HCT116 (cell line): ENCODE results near the gene SUSD4. TPM values are rescaled to one million over a fixed set of nuclear protein-coding genes. Genes with fewer than 3 reads are reported as not detected.

Experiments used
- ATAC-seq: fragments of 200-7000 bp; cut with Tn5 transposase; 2 replicates; pipeline ENCODE4 v1.9.1; 2020; ENCODE audit warnings: mild to moderate bottlenecking, moderate library complexity
- BruUV-seq: library from RNA; stranded (reverse); fragments of 400-500 nt; replicated peaks from 2 replicates; lab custom pipeline; 2021; lab: Mats Ljungman, UMichigan
- CTCF ChIA-PET: fragments of 300-600 bp; sonication (Branson Sonifier 250); formaldehyde crosslinking; loops from one replicate; lab custom pipeline; 2021; ENCODE audit warnings: antibody characterized with exemption; lab: Charles Lee
- POLR2A ChIA-PET: fragments of 300-600, 350-600 bp; sonication (Branson Sonifier 250); formaldehyde crosslinking; loops from one replicate; lab custom pipeline; 2021; ENCODE audit warnings: antibody characterized with exemption; lab: Charles Lee
- RAD21 ChIA-PET, 2 experiments: fragments of 300-600 bp; sonication (Branson Sonifier 250); formaldehyde crosslinking; loops; one replicate each; lab custom pipeline; 2023; ENCODE audit warnings: low total read pairs in 2 of 2; ENCODE audit not compliant: uncharacterized antibody in 2 of 2, unreplicated experiment in 2 of 2, low non-redundant PET in 1 of 2; lab: Charles Lee
- DNase-seq: peaks from one replicate; pipeline ENCODE4 v3.0.0-alpha.2; 2010; ENCODE audit warnings: low read depth, low spot score
- H2AFZ ChIP-seq: fragments of 200-600 bp; shearing (Covaris generic), sonication (generic); 2 replicates; pipeline ENCODE4 v1.6.1; 2017; ENCODE audit warnings: low read depth, mixed run types, mixed read lengths, antibody characterized with exemption, low read length; ENCODE audit not compliant: poor library complexity, severe bottlenecking
- H3K27ac ChIP-seq: 2 replicates; pipeline ENCODE4 v1.5.1; 2012; ENCODE audit warnings: low read depth, low read length
- H3K27me3 ChIP-seq: fragments of 200-600 bp; sonication (generic); 2 replicates; pipeline ENCODE4 v1.6.1; 2016; ENCODE audit warnings: mixed run types, low read length, mixed read lengths; ENCODE audit not compliant: insufficient read depth
- H3K36me3 ChIP-seq, 2 experiments: fragments of 200-500 bp in 1 of 2; fragments of 200-600 bp in 1 of 2; sonication (Bioruptor generic) in 1 of 2; sonication (generic) in 1 of 2; 2 replicates each; pipeline versions ENCODE4 v1.5.1 to v1.6.1; 2014 to 2016; ENCODE audit warnings: low read length in 2 of 2, inconsistent platforms in 1 of 2, mixed read lengths in 1 of 2, mixed run types in 1 of 2; ENCODE audit not compliant: insufficient read depth in 2 of 2, control insufficient read depth in 1 of 2
- H3K4me1 ChIP-seq, 2 experiments: fragments of 200-600 bp in 1 of 2; sonication (generic) in 1 of 2; 2 replicates each; pipeline versions ENCODE4 v1.5.1 to v1.6.1; 2012 to 2017; ENCODE audit warnings: low read length in 2 of 2, inconsistent platforms in 1 of 2, mild to moderate bottlenecking in 1 of 2, mixed read lengths in 1 of 2, mixed run types in 1 of 2, moderate library complexity in 1 of 2; ENCODE audit not compliant: insufficient read depth in 2 of 2, control insufficient read depth in 1 of 2
- H3K4me2 ChIP-seq: fragments of 200-600 bp; sonication (generic); 2 replicates; pipeline ENCODE4 v1.6.1; 2017; ENCODE audit warnings: mixed run types, low read length, mixed read lengths
- H3K4me3 ChIP-seq, 2 experiments: fragments of 200-600 bp in 1 of 2; sonication (generic) in 1 of 2; replicated peaks in 1 of 2; 2 replicates each; pipeline ENCODE4 v1.5.1; 2011 to 2016; ENCODE audit warnings: low read length in 2 of 2, control low read depth in 1 of 2, low read depth in 1 of 2, mild to moderate bottlenecking in 1 of 2, mixed read lengths in 1 of 2, mixed run types in 1 of 2
- H3K79me2 ChIP-seq: fragments of 200-600 bp; sonication (generic); 2 replicates; pipeline ENCODE4 v1.6.1; 2017; ENCODE audit warnings: mild to moderate bottlenecking, mixed run types, low read length, moderate library complexity, mixed read lengths; ENCODE audit not compliant: insufficient read depth
- H3K9ac ChIP-seq: fragments of 200-600 bp; sonication (generic); 2 replicates; pipeline ENCODE4 v1.6.1; 2016; ENCODE audit warnings: low read length, mixed read lengths
- H3K9me2 ChIP-seq: fragments of 200-600 bp; sonication (generic), shearing (Covaris generic); 2 replicates; pipeline ENCODE4 v1.6.1; 2017; ENCODE audit warnings: mixed run types, mild to moderate bottlenecking, moderate library complexity; ENCODE audit not compliant: insufficient read depth
- H3K9me3 ChIP-seq, 2 experiments: fragments of 200-500 bp in 1 of 2; fragments of 200-600 bp in 1 of 2; sonication (Bioruptor generic) in 1 of 2; sonication (generic) in 1 of 2; 2 replicates each; pipeline ENCODE4 v1.6.1; 2014 to 2017; ENCODE audit warnings: low read length in 2 of 2, mixed read lengths in 2 of 2, inconsistent platforms in 1 of 2, low read depth in 1 of 2, mild to moderate bottlenecking in 1 of 2, mixed run types in 1 of 2, moderate library complexity in 1 of 2; ENCODE audit not compliant: control insufficient read depth in 1 of 2, insufficient read depth in 1 of 2
- H4K20me1 ChIP-seq: fragments of 200-600 bp; sonication (generic), shearing (Covaris generic); 2 replicates; pipeline ENCODE4 v1.6.1; 2017; ENCODE audit warnings: mixed run types, mild to moderate bottlenecking, moderate library complexity; ENCODE audit not compliant: insufficient read depth
- CEBPB ChIP-seq: IDR thresholded peaks from 2 replicates; pipeline ENCODE4 v1.6.1; 2012; ENCODE audit warnings: low read depth
- EGR1 ChIP-seq: IDR thresholded peaks from 2 replicates; pipeline ENCODE4 v1.6.1; 2012; ENCODE audit warnings: low read depth
- EZH2 ChIP-seq: fragments of 200-600 bp; sonication (generic); IDR thresholded peaks from 2 replicates; pipeline ENCODE4 v1.6.1; 2017; ENCODE audit warnings: antibody characterized with exemption, mixed run types
- SRF ChIP-seq: IDR thresholded peaks from 2 replicates; pipeline ENCODE4 v1.6.1; 2012; ENCODE audit warnings: low read depth
- TCF7L2 ChIP-seq: IDR thresholded peaks from 2 replicates; pipeline ENCODE4 v1.7.0; 2011; ENCODE audit warnings: borderline replicate concordance, inconsistent platforms; ENCODE audit not compliant: insufficient read depth, insufficient read length; ENCODE audit errors: extremely low read depth
- ZFX ChIP-seq: fragments of 450-650 bp; IDR thresholded peaks from 2 replicates; pipeline ENCODE4 v1.6.1; 2017
- intact Hi-C: fragments of 100-400 bp; cut with micrococcal nuclease; formaldehyde crosslinking; loops from 2 replicates; pipeline ENCODE4 v1.10.0; 2022
- total RNA-seq: library from RNA; stranded (reverse); gene quantifications from one replicate; pipeline ENCODE4 v1.2.1, GENCODE V29; 2021; ENCODE audit not compliant: unreplicated experiment
- TF ChIP-seq, protein P1 (sequence below): IDR thresholded peaks from 2 replicates; pipeline ENCODE4 v1.6.1; 2012
- TF ChIP-seq, protein P2 (sequence below), 3 experiments: fragments of 200-600 bp in 1 of 3; sonication (generic) in 1 of 3; IDR thresholded peaks in 2 of 3; conservative IDR thresholded peaks in 1 of 3; 2 replicates each; pipeline ENCODE4 v1.5.1; 2012 to 2017; ENCODE audit warnings: low read depth in 2 of 3, low read length in 2 of 3, antibody characterized with exemption in 1 of 3, borderline replicate concordance in 1 of 3, control low read depth in 1 of 3, mild to moderate bottlenecking in 1 of 3, mixed read lengths in 1 of 3, mixed run types in 1 of 3, moderate library complexity in 1 of 3; ENCODE audit not compliant: insufficient read depth in 1 of 3

The SUSD4 gene
- total RNA-seq, 1 experiment from 2014 or later = 0.59 TPM

- TF ChIP-seq EGR1 (no peak), CEBPB (no peak), TCF7L2 (no peak), SRF (no peak)
- TF ChIP-seq, protein P1, sequence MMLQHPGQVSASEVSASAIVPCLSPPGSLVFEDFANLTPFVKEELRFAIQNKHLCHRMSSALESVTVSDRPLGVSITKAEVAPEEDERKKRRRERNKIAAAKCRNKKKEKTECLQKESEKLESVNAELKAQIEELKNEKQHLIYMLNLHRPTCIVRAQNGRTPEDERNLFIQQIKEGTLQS = no peak
- ChIA-PET CTCF (interaction anchor here (0.6 kb wide), 1 partner anchor 92 kb away, joined by 3 read pairs; the partner anchor contains the start of gene TLR5), POLR2A (no interaction called here), RAD21 (no interaction called here)
- Histone ChIP-seq H4K20me1 (no peaks in the 10 kb centered on the region), H3K9ac (no peak overlapping the region), H3K27ac (no peak overlapping the region), H3K79me2 (no peaks in the 10 kb centered on the region), H3K9me3 (no peaks in the 10 kb centered on the region), H3K4me3 (no peak overlapping the region), H3K4me2 (no peak overlapping the region), H3K27me3 (no peaks in the 10 kb centered on the region), H3K9me2 (no peaks in the 10 kb centered on the region), H2AFZ (no peak overlapping the region), H3K36me3 (no peaks in the 10 kb centered on the region), H3K4me1 (peaks cover 17 to 44% of the 10 kb centered on the region in 2 experiments)
- intact Hi-C loops = no loop called here
- ATAC-seq = no peak
- BruUV-seq = no TSS peak
- DNase-seq = no peak
Measured at GRCh38 chr1:223235091-223235490, 128.9 kb downstream of the SUSD4 start.

- Histone ChIP-seq H3K27me3 (no peaks in the 10 kb centered on the region), H3K4me1 (peaks cover 17 to 49% of the 10 kb centered on the region in 2 experiments), H3K4me3 (no peak overlapping the region), H2AFZ (peak overlapping the region; percentile 51), H3K4me2 (peak overlapping the region; percentile 58), H3K27ac (no peak overlapping the region), H4K20me1 (no peaks in the 10 kb centered on the region), H3K79me2 (no peaks in the 10 kb centered on the region), H3K9ac (no peak overlapping the region), H3K9me2 (no peaks in the 10 kb centered on the region), H3K36me3 (no peaks in the 10 kb centered on the region), H3K9me3 (no peaks in the 10 kb centered on the region)
- BruUV-seq = no TSS peak
- TF ChIP-seq EZH2 (no peak), ZFX (no peak), CEBPB (no peak)
- TF ChIP-seq, protein P2, sequence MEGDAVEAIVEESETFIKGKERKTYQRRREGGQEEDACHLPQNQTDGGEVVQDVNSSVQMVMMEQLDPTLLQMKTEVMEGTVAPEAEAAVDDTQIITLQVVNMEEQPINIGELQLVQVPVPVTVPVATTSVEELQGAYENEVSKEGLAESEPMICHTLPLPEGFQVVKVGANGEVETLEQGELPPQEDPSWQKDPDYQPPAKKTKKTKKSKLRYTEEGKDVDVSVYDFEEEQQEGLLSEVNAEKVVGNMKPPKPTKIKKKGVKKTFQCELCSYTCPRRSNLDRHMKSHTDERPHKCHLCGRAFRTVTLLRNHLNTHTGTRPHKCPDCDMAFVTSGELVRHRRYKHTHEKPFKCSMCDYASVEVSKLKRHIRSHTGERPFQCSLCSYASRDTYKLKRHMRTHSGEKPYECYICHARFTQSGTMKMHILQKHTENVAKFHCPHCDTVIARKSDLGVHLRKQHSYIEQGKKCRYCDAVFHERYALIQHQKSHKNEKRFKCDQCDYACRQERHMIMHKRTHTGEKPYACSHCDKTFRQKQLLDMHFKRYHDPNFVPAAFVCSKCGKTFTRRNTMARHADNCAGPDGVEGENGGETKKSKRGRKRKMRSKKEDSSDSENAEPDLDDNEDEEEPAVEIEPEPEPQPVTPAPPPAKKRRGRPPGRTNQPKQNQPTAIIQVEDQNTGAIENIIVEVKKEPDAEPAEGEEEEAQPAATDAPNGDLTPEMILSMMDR (IDR thresholded peaks at IDR 0.05 in 2 of 3, conservative IDR thresholded peaks at IDR 0.05 in 1 of 3; ENCODE audit: borderline replicate concordance in 1 of 3, insufficient read depth in 1 of 3, low read depth in 2 of 3, low read length in 2 of 3) = no peak
- no peak for DNase-seq
- POLR2A ChIA-PET = no interaction called here
- intact Hi-C loops = no loop called here
- no peak for ATAC-seq
- RAD21 ChIA-PET = no interaction called here
- CTCF ChIA-PET = interaction anchor here (0.6 kb wide), 1 partner anchor 91 kb away, joined by 3 read pairs; the partner anchor contains the start of gene TLR5
Measured at GRCh38 chr1:223234534-223234933, 129.4 kb downstream of the SUSD4 start.
